Epithelial cell of esophagus (primary cell): ENCODE data around the gene ME3.
"Not testable (repeated sequence)": the region's sequence is repeated elsewhere in the genome, so short reads cannot be mapped to it uniquely, and the experiment has no call there.

Experiments
- DNase-seq: peaks from one replicate; pipeline ENCODE4 v3.0.0; 2010; ENCODE audit warnings: low read depth
- H3K4me3 ChIP-seq: 2 replicates; pipeline ENCODE4 v1.5.1; 2011; ENCODE audit warnings: mild to moderate bottlenecking, low read length, control low read depth
- TF ChIP-seq, protein P1 (sequence below): IDR thresholded peaks from 2 replicates; pipeline ENCODE4 v1.5.1; 2011; ENCODE audit warnings: low read depth, mild to moderate bottlenecking, low read length, control low read depth, inconsistent platforms; ENCODE audit not compliant: insufficient read depth; ENCODE audit errors: missing control alignments

Gene ME3

DNA sequence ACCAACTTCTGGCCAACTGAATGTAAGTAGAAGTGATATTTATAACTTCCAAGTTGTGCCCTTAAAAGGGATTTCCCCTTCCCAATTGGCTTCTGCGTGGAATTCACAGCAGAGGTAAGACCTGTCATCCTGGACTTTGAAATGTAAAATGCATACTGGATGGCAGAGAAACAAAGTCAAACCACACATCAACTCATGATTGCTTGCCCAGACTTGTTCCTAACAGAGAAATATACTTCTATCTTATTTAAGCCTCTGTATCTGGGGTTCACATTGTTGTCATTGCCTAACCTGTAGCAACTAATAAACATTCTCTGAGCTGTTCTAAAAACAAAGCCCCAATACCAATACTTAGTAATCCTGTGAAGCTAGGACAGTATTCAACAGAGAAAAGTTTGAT lies 6.2 kb downstream of the ME3 start:
- peak; percentile 71 for DNase-seq
- TF ChIP-seq, protein P1, sequence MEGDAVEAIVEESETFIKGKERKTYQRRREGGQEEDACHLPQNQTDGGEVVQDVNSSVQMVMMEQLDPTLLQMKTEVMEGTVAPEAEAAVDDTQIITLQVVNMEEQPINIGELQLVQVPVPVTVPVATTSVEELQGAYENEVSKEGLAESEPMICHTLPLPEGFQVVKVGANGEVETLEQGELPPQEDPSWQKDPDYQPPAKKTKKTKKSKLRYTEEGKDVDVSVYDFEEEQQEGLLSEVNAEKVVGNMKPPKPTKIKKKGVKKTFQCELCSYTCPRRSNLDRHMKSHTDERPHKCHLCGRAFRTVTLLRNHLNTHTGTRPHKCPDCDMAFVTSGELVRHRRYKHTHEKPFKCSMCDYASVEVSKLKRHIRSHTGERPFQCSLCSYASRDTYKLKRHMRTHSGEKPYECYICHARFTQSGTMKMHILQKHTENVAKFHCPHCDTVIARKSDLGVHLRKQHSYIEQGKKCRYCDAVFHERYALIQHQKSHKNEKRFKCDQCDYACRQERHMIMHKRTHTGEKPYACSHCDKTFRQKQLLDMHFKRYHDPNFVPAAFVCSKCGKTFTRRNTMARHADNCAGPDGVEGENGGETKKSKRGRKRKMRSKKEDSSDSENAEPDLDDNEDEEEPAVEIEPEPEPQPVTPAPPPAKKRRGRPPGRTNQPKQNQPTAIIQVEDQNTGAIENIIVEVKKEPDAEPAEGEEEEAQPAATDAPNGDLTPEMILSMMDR: no peak
- H3K4me3 ChIP-seq: no peak overlapping the region

DNA sequence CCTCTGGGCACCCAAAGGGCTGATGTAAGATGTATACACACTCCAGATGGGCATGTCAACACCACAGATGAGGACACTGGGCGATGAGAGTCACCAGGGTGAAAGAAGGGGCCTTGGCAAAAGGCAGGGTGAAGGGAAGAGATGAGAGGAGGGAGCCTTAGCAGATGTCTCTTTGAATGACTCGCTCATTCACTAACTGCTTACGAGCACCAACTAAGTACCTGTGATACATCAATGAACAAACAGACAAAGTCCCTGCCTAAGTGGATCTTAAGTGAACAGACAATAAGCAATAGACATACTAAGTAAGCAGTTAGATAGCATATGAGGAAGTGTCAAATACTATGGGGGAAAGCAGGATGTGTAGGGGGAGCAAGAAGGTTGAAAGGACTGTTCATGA lies 7.5 kb downstream of the ME3 start:
- peak; percentile 43 for DNase-seq
- no peak overlapping the region for H3K4me3 ChIP-seq
- TF ChIP-seq, protein P1: no peak

DNA sequence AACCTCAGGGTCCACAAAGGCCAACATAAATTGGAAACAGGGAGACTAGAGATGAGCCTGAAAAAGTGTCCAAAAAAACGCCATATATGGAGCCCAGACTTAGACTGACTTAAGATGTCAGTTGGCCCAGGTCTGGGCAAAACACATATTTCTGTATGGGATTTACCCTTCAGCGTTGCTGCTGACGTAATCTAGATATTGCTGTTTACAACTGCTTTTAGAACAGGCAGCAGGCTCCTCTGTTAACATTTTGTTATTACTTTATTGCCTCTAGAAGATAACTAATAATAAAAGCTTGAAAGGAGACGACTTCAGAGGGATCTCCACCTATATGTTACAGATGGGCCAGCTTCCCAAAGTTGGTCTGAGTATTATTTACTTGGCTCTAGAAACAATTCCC lies 8.7 kb downstream of the ME3 start:
- no peak overlapping the region for H3K4me3 ChIP-seq
- DNase-seq: no peak
- TF ChIP-seq, protein P1: no peak

DNA sequence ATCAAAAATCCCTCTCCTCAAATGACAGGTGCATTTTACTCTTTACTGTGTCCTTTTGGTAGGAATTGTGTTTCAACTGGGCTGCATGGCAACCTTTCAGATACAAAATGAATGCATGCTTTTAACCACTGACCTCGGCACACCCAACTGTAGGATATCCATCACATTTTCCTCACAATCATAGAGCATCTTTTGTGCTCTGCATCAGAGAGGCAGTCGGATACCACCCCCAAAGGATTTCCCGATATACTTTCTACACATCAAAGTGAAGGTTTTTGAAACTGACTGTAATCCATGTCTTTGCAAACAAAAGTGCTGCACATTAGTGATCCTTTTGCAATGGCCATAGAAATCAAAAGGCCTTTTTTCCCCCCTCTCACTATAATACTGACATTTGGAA lies 9.1 kb downstream of the ME3 start:
- no peak overlapping the region for H3K4me3 ChIP-seq
- TF ChIP-seq, protein P1: no peak
- DNase-seq: no peak

DNA sequence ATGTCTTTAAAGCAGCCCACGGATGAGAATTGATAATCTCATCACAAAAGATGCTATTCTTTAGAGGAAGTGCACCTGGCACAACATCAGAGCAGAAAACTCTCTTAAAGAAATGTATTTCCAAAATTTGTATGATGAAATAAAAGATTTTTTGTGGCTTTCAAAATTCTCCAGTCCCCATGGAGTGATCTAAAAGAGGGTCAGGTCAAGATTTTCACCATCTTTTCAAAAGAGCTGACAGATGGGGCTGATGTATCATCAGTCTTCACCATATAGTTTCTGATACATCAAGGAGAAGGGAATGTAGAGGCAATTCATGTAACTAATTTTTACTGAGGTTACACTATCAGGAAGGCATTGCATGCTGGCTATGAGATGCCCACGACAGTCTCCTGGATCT lies 11.7 kb downstream of the ME3 start:
- no peak for DNase-seq
- H3K4me3 ChIP-seq: no peak overlapping the region
- TF ChIP-seq, protein P1: no peak

DNA sequence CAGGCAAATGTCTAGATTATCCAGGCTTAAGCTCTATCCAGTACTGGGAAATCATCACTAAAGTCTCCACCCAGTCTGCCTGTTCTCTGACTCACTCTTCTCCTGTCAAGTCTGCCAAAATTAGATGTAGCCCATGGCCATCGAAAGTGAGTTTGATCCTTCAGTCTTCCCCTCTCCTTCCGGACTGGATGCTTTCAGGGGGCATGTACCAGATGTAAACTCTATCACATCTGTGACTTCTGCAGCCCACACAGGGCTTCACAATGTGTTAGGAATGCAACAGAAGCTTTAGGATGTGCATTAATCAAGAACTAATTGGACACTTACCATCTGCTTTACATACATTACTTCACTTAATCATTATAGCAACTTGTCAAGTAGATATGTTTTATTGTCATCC lies 12.3 kb downstream of the ME3 start:
- no peak overlapping the region for H3K4me3 ChIP-seq
- TF ChIP-seq, protein P1: no peak
- DNase-seq: peak; percentile 60

DNA sequence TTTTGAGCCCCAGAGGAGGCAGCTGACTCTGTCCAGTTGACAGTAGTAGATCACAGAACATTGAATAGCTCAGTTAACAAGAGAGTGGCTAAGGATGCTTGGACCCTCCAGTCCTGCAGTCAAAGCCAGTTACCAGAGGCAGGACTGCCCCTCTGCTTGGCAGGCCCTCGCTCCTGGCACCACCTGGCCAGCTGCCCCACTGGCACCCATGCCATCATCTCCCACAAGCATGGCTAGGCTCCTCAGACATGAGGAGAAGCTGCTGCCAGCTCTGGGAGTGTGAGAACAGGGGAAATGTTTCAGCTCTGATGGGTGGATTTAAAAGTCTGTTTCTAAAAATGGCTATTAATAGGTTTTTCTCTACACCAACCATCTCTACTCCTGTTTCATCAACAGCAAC lies 13.9 kb downstream of the ME3 start:
- no peak overlapping the region for H3K4me3 ChIP-seq
- DNase-seq: no peak
- TF ChIP-seq, protein P1: no peak

DNA sequence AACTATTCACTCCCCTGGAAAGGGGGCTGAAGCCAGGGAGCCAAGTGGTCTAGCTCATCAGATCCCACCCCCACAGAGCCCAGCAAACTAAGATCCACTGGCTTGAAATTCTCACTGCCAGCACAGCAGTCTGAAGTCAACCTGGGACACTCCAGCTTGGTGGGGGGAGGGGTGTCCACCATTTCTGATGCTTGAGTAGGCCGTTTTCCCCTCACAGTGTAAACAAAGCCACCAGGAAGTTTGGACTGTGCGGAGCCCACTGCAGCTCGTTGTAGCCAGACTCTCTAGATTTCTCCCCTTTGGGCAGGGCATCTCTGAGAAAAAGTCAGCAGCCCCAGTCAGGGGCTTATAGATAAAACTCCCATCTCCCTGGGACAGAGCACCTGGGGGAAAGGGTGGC lies 27.2 kb downstream of the ME3 start:
- not testable (repeated sequence) for H3K4me3 ChIP-seq, DNase-seq
